Suprapubic skin (tissue), 4 donors: ENCODE data around the gene C17orf58. TPM values are rescaled to one million over a fixed set of nuclear protein-coding genes. Genes with fewer than 3 reads are reported as not detected.
"Not testable (repeated sequence)": the region's sequence is repeated elsewhere in the genome, so short reads cannot be mapped to it uniquely, and the experiment has no call there.

Source experiments
- DNase-seq, 2 donors: peaks; one replicate each; pipeline ENCODE4 v3.0.0-alpha.2; 2019; ENCODE audit warnings: low spot score in 2 of 2
- H3K27ac ChIP-seq: fragments of 200-600 bp; sonication (generic); one replicate; pipeline ENCODE4 v1.5.1; 2019
- H3K27me3 ChIP-seq: fragments of 200-600 bp; sonication (generic); one replicate; pipeline ENCODE4 v1.5.1; 2019
- H3K36me3 ChIP-seq: fragments of 200-600 bp; sonication (generic); one replicate; pipeline ENCODE4 v1.5.1; 2019
- H3K4me1 ChIP-seq: fragments of 200-600 bp; sonication (generic); one replicate; pipeline ENCODE4 v1.5.1; 2019
- H3K4me3 ChIP-seq: fragments of 200-600 bp; sonication (generic); one replicate; pipeline ENCODE4 v1.5.1; 2019; ENCODE audit warnings: mild to moderate bottlenecking
- H3K9me3 ChIP-seq: fragments of 200-600 bp; sonication (generic); one replicate; pipeline ENCODE4 v1.5.1; 2019
- CTCF ChIP-seq, 2 donors: fragments of 200-600 bp in 1 of 2; fragments of 450-650 bp in 1 of 2; sonication (generic) in 1 of 2; IDR thresholded peaks; one replicate each; pipeline ENCODE4 v1.5.1; 2016 to 2019; ENCODE audit warnings: antibody characterized with exemption in 2 of 2, mild to moderate bottlenecking in 1 of 2, moderate library complexity in 1 of 2
- EP300 ChIP-seq: sonication (generic); formaldehyde crosslinking; IDR thresholded peaks from one replicate; pipeline ENCODE4 v1.6.1; 2017; ENCODE audit warnings: antibody characterized with exemption
- POLR2A ChIP-seq, 2 donors: fragments of 450-650 bp; IDR thresholded peaks; one replicate each; pipeline ENCODE4 v1.6.1; 2017; ENCODE audit warnings: antibody characterized with exemption in 2 of 2, mild to moderate bottlenecking in 2 of 2, moderate library complexity in 2 of 2
- POLR2AphosphoS5 ChIP-seq, 3 donors: sonication (generic); formaldehyde crosslinking; IDR thresholded peaks; one replicate each; pipeline ENCODE4 v1.6.1; 2017; ENCODE audit warnings: antibody characterized with exemption in 3 of 3
- WGBS: methylation state at CpG from one replicate; pipeline ENCODE4 v1.1.5; 2018; 5-methylcytosine and 5-hydroxymethylcytosine counted together
- total RNA-seq, 4 donors: library from RNA; depleted of rRNA; stranded (reverse); fragments of >200 nt; gene quantifications; one replicate each; pipeline ENCODE4 v1.1.0, GENCODE V29; 2016

Gene C17orf58
- total RNA-seq, 4 donors from 2014 or later = 3.4 to 8.0 (median 5.6) TPM

GRCh38 chr17:67974185-67974584 lies 22.1 kb downstream of the C17orf58 start:
- no peaks in the 10 kb centered on the region for H3K9me3 ChIP-seq
- H3K36me3 ChIP-seq = peaks cover 55% of the 10 kb centered on the region
- no peaks in the 10 kb centered on the region for H3K4me1 ChIP-seq
- no peak for TF ChIP-seq EP300
- no peak for TF ChIP-seq POLR2A (IDR thresholded peaks at IDR 0.05)
- no peak for DNase-seq
- no peak overlapping the region for H3K27ac ChIP-seq
- no peaks in the 10 kb centered on the region for H3K27me3 ChIP-seq
- WGBS = 85% methylated on average over 9 of the region's 9 CpGs
- no peak overlapping the region for H3K4me3 ChIP-seq

- peaks cover 63% of the 10 kb centered on the region for H3K36me3 ChIP-seq
- H3K4me3 ChIP-seq = no peak overlapping the region
- TF ChIP-seq EP300 (no peak), POLR2A (IDR thresholded peaks at IDR 0.05) (no peak)
- no peaks in the 10 kb centered on the region for H3K4me1 ChIP-seq
- no peak overlapping the region for H3K27ac ChIP-seq
- no peak for DNase-seq
- H3K9me3 ChIP-seq = no peaks in the 10 kb centered on the region
- no peaks in the 10 kb centered on the region for H3K27me3 ChIP-seq
- 95% methylated on average over 7 of the region's 7 CpGs for WGBS
Observed at GRCh38 chr17:67970783-67971182, 25.5 kb downstream of the C17orf58 start.

- not testable (repeated sequence) for H3K4me3 ChIP-seq, H3K27me3 ChIP-seq, H3K27ac ChIP-seq, H3K9me3 ChIP-seq, DNase-seq, H3K4me1 ChIP-seq
- WGBS = 0% methylated on average over 1 of the region's 1 CpG
- TF ChIP-seq CTCF (IDR thresholded peaks at IDR 0.05) = peak; percentile 58 to 62
- H3K36me3 ChIP-seq = peaks cover 31% of the 10 kb centered on the region
Observed at GRCh38 chr17:67963145-67963572, 33.1 kb downstream of the C17orf58 start.

GRCh38 chr17:67962156-67962555 lies 34.1 kb downstream of the C17orf58 start:
- DNase-seq, H3K4me1 ChIP-seq, H3K27ac ChIP-seq, H3K9me3 ChIP-seq, H3K27me3 ChIP-seq, H3K4me3 ChIP-seq: not testable (repeated sequence)
- peaks cover 27% of the 10 kb centered on the region for H3K36me3 ChIP-seq
- 60% methylated on average over 2 of the region's 2 CpGs for WGBS

- peaks cover 13% of the 10 kb centered on the region for H3K36me3 ChIP-seq
- 68% methylated on average over 3 of the region's 3 CpGs for WGBS
- not testable (repeated sequence) for H3K9me3 ChIP-seq, H3K4me3 ChIP-seq, H3K27me3 ChIP-seq, DNase-seq, H3K27ac ChIP-seq, H3K4me1 ChIP-seq
Observed at GRCh38 chr17:67960276-67960675, 36.0 kb downstream of the C17orf58 start.

GRCh38 chr17:67959510-67959909 lies 36.8 kb downstream of the C17orf58 start:
- H3K27ac ChIP-seq = no peak overlapping the region
- DNase-seq = no peak
- WGBS = 96% methylated on average over 3 of the region's 3 CpGs

GRCh38 chr17:67950945-67951344 lies 45.3 kb downstream of the C17orf58 start:
- Histone ChIP-seq H3K27ac (no peak overlapping the region), H3K9me3 (no peaks in the 10 kb centered on the region), H3K36me3 (peaks cover 72% of the 10 kb centered on the region), H3K4me1 (no peaks in the 10 kb centered on the region), H3K27me3 (no peaks in the 10 kb centered on the region), H3K4me3 (no peak overlapping the region)
- DNase-seq = no peak
- no peak for TF ChIP-seq EP300
- no peak for TF ChIP-seq CTCF (IDR thresholded peaks at IDR 0.05)
- TF ChIP-seq POLR2AphosphoS5 (IDR thresholded peaks at IDR 0.05) = no peak
- no peak for TF ChIP-seq POLR2A (IDR thresholded peaks at IDR 0.05)
- WGBS = 94% methylated on average over 2 of the region's 2 CpGs

More at GRCh38 chr17:67959510-67959909, 36.8 kb downstream of the C17orf58 start:
- no peaks in the 10 kb centered on the region for H3K9me3 ChIP-seq
- TF ChIP-seq CTCF (IDR thresholded peaks at IDR 0.05) (no peak), POLR2A (IDR thresholded peaks at IDR 0.05) (no peak), POLR2AphosphoS5 (IDR thresholded peaks at IDR 0.05) (no peak), EP300 (no peak)
- H3K36me3 ChIP-seq = peaks cover 10% of the 10 kb centered on the region
- H3K4me3 ChIP-seq = no peak overlapping the region
- no peaks in the 10 kb centered on the region for H3K4me1 ChIP-seq
- H3K27me3 ChIP-seq = no peaks in the 10 kb centered on the region
